Liver (tissue), 3 donors: ENCODE results near the gene ASIC1.

Source experiments
- ATF3 ChIP-seq: IDR thresholded peaks from 2 replicates; pipeline ENCODE4 v1.6.1; 2016; ENCODE audit warnings: antibody characterized with exemption
- EGR1 ChIP-seq, 2 donors: IDR thresholded peaks; 2 replicates each; pipeline ENCODE4 v1.6.1; 2016 to 2018; ENCODE audit warnings: antibody characterized with exemption in 2 of 2, low read depth in 2 of 2
- GABPA ChIP-seq, 2 donors: IDR thresholded peaks in 1 of 2; conservative IDR thresholded peaks in 1 of 2; 2 replicates each; pipeline ENCODE4 v1.6.1; 2016; ENCODE audit warnings: antibody characterized with exemption in 2 of 2, mild to moderate bottlenecking in 1 of 2, moderate library complexity in 1 of 2
- NR2F2 ChIP-seq: IDR thresholded peaks from 2 replicates; pipeline ENCODE4 v1.6.1; 2016; ENCODE audit warnings: antibody characterized with exemption
- RAD21 ChIP-seq, 2 donors: IDR thresholded peaks; 2 replicates each; pipeline ENCODE4 v1.6.1; 2016; ENCODE audit warnings: antibody characterized with exemption in 2 of 2, mild to moderate bottlenecking in 2 of 2
- TF ChIP-seq, protein P1 (sequence below): IDR thresholded peaks from 2 replicates; pipeline ENCODE4 v1.6.1; 2016; ENCODE audit warnings: antibody characterized with exemption, mild to moderate bottlenecking
- TF ChIP-seq, protein P2 (sequence below): fragments of 150-350 bp; IDR thresholded peaks from 2 replicates; pipeline ENCODE4 v1.5.1; 2017; ENCODE audit warnings: improper control_type of control experiment, low read depth, low read length; ENCODE audit not compliant: missing input control
- TF ChIP-seq, protein P3 (sequence below): IDR thresholded peaks from 2 replicates; pipeline ENCODE4 v1.6.1; 2016; ENCODE audit warnings: antibody characterized with exemption
- donor health status: healthy.
- donor health status: healthy.

DNA sequence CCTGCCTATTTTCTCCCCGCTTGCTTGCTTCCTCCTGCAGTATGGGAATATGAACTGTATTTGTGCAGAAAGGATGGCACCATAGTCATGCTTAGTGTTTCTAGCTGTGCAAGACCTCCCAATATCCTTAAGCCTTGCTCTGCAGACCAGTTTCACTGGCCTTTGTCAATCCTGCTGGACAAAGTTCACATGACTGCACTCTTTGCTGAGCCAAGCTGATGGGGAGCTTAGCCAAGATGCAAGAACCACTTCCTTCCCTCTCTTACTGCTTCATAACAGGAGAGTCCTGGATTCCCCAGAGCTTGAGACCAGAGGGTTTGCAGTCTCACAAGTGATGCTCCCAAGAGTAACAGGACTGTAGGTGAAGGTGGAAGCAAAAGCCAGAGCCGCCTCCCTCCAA lies 3.8 kb downstream of the ASIC1 start:
- TF ChIP-seq, protein P1, sequence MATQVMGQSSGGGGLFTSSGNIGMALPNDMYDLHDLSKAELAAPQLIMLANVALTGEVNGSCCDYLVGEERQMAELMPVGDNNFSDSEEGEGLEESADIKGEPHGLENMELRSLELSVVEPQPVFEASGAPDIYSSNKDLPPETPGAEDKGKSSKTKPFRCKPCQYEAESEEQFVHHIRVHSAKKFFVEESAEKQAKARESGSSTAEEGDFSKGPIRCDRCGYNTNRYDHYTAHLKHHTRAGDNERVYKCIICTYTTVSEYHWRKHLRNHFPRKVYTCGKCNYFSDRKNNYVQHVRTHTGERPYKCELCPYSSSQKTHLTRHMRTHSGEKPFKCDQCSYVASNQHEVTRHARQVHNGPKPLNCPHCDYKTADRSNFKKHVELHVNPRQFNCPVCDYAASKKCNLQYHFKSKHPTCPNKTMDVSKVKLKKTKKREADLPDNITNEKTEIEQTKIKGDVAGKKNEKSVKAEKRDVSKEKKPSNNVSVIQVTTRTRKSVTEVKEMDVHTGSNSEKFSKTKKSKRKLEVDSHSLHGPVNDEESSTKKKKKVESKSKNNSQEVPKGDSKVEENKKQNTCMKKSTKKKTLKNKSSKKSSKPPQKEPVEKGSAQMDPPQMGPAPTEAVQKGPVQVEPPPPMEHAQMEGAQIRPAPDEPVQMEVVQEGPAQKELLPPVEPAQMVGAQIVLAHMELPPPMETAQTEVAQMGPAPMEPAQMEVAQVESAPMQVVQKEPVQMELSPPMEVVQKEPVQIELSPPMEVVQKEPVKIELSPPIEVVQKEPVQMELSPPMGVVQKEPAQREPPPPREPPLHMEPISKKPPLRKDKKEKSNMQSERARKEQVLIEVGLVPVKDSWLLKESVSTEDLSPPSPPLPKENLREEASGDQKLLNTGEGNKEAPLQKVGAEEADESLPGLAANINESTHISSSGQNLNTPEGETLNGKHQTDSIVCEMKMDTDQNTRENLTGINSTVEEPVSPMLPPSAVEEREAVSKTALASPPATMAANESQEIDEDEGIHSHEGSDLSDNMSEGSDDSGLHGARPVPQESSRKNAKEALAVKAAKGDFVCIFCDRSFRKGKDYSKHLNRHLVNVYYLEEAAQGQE, result no peak
- TF ChIP-seq, protein P2, sequence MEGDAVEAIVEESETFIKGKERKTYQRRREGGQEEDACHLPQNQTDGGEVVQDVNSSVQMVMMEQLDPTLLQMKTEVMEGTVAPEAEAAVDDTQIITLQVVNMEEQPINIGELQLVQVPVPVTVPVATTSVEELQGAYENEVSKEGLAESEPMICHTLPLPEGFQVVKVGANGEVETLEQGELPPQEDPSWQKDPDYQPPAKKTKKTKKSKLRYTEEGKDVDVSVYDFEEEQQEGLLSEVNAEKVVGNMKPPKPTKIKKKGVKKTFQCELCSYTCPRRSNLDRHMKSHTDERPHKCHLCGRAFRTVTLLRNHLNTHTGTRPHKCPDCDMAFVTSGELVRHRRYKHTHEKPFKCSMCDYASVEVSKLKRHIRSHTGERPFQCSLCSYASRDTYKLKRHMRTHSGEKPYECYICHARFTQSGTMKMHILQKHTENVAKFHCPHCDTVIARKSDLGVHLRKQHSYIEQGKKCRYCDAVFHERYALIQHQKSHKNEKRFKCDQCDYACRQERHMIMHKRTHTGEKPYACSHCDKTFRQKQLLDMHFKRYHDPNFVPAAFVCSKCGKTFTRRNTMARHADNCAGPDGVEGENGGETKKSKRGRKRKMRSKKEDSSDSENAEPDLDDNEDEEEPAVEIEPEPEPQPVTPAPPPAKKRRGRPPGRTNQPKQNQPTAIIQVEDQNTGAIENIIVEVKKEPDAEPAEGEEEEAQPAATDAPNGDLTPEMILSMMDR, result no peak
- TF ChIP-seq EGR1 (IDR thresholded peaks at IDR 0.05; ENCODE audit: low read depth in 2 of 2) (no peak), NR2F2 (no peak), RAD21 (IDR thresholded peaks at IDR 0.05) (no peak), ATF3 (no peak), GABPA (IDR thresholded peaks at IDR 0.05 in 1 of 2, conservative IDR thresholded peaks at IDR 0.05 in 1 of 2) (no peak)
- TF ChIP-seq, protein P3, sequence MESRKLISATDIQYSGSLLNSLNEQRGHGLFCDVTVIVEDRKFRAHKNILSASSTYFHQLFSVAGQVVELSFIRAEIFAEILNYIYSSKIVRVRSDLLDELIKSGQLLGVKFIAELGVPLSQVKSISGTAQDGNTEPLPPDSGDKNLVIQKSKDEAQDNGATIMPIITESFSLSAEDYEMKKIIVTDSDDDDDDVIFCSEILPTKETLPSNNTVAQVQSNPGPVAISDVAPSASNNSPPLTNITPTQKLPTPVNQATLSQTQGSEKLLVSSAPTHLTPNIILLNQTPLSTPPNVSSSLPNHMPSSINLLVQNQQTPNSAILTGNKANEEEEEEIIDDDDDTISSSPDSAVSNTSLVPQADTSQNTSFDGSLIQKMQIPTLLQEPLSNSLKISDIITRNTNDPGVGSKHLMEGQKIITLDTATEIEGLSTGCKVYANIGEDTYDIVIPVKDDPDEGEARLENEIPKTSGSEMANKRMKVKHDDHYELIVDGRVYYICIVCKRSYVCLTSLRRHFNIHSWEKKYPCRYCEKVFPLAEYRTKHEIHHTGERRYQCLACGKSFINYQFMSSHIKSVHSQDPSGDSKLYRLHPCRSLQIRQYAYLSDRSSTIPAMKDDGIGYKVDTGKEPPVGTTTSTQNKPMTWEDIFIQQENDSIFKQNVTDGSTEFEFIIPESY, result no peak
